Mesothelial cell of epicardium (in vitro differentiated cells): Measurements from ENCODE around the gene GAPVD1. TPM values are rescaled to one million over a fixed set of nuclear protein-coding genes. Genes with fewer than 3 reads are reported as not detected.

Experiments
- DNase-seq, 2 experiments: peaks; one replicate each; pipeline ENCODE4 v3.0.0; 2021; ENCODE audit warnings: low spot score in 2 of 2; ENCODE audit not compliant: unreplicated experiment in 2 of 2
- H3K27ac Mint-ChIP-seq: 2 replicates; pipeline ENCODE4 v1.8.0; 2021; ENCODE audit warnings: mixed read lengths
- H3K27me3 Mint-ChIP-seq: 2 replicates; pipeline ENCODE4 v1.8.0; 2021; ENCODE audit warnings: low read depth, mixed read lengths
- H3K36me3 Mint-ChIP-seq: 2 replicates; pipeline ENCODE4 v1.8.0; 2021; ENCODE audit warnings: mixed read lengths
- H3K4me1 Mint-ChIP-seq: 2 replicates; pipeline ENCODE4 v1.8.0; 2021; ENCODE audit warnings: mixed read lengths
- H3K4me3 Mint-ChIP-seq: 2 replicates; pipeline ENCODE4 v1.8.0; 2021; ENCODE audit warnings: mild to moderate bottlenecking, moderate library complexity, mixed read lengths
- H3K9me3 Mint-ChIP-seq: 2 replicates; pipeline ENCODE4 v1.8.0; 2021; ENCODE audit warnings: mixed read lengths
- CTCF ChIP-seq: fragments of 200-600 bp; sonication (generic); IDR thresholded peaks from one replicate; pipeline ENCODE4 v1.5.0; 2021; ENCODE audit warnings: antibody characterized with exemption; ENCODE audit not compliant: unreplicated experiment
- total RNA-seq: library from RNA; stranded (reverse); gene quantifications from 3 replicates; pipeline ENCODE4 v1.2.1, GENCODE V29; 2021

The GAPVD1 gene
- total RNA-seq, 1 donor from 2014 or later: 58.7 TPM

- H3K36me3 Mint-ChIP-seq: no peaks in the 10 kb centered on the region
- peak overlapping the region; percentile 61 for H3K27ac Mint-ChIP-seq
- no peaks in the 10 kb centered on the region for H3K9me3 Mint-ChIP-seq
- no peak overlapping the region for H3K4me3 Mint-ChIP-seq
- no peaks in the 10 kb centered on the region for H3K27me3 Mint-ChIP-seq
- no peak for DNase-seq
- H3K4me1 Mint-ChIP-seq: peaks cover 9% of the 10 kb centered on the region
- no peak for TF ChIP-seq CTCF
Observed at GRCh38 chr9:125400725-125401716, 139.4 kb downstream of the GAPVD1 start.

GRCh38 chr9:125404733-125405132 lies 143.1 kb downstream of the GAPVD1 start:
- H3K36me3 Mint-ChIP-seq: no peaks in the 10 kb centered on the region
- H3K4me3 Mint-ChIP-seq: no peak overlapping the region
- H3K9me3 Mint-ChIP-seq: no peaks in the 10 kb centered on the region
- no peak for DNase-seq
- no peak for TF ChIP-seq CTCF
- H3K4me1 Mint-ChIP-seq: peaks cover 22% of the 10 kb centered on the region
- H3K27ac Mint-ChIP-seq: no peak overlapping the region
- H3K27me3 Mint-ChIP-seq: no peaks in the 10 kb centered on the region

GRCh38 chr9:125405938-125406809 lies 144.5 kb downstream of the GAPVD1 start:
- no peak for TF ChIP-seq CTCF
- H3K9me3 Mint-ChIP-seq: no peaks in the 10 kb centered on the region
- no peaks in the 10 kb centered on the region for H3K27me3 Mint-ChIP-seq
- no peaks in the 10 kb centered on the region for H3K36me3 Mint-ChIP-seq
- no peak for DNase-seq
- H3K4me1 Mint-ChIP-seq: peaks cover 22% of the 10 kb centered on the region
- peak overlapping the region; percentile 70 for H3K27ac Mint-ChIP-seq
- H3K4me3 Mint-ChIP-seq: no peak overlapping the region

GRCh38 chr9:125406810-125407087 lies 145.1 kb downstream of the GAPVD1 start:
- Mint-ChIP-seq H3K36me3 (no peaks in the 10 kb centered on the region), H3K27ac (peak overlapping the region; percentile 48), H3K4me1 (peaks cover 23% of the 10 kb centered on the region), H3K9me3 (no peaks in the 10 kb centered on the region), H3K4me3 (peak overlapping the region; percentile 61), H3K27me3 (no peaks in the 10 kb centered on the region)
- no peak for TF ChIP-seq CTCF
- no peak for DNase-seq

GRCh38 chr9:125407432-125407973 lies 145.9 kb downstream of the GAPVD1 start:
- peaks cover 28% of the 10 kb centered on the region for H3K4me1 Mint-ChIP-seq
- H3K27me3 Mint-ChIP-seq: no peaks in the 10 kb centered on the region
- no peaks in the 10 kb centered on the region for H3K9me3 Mint-ChIP-seq
- peak overlapping the region; percentile 48 for H3K27ac Mint-ChIP-seq
- H3K4me3 Mint-ChIP-seq: peak overlapping the region; percentile 61
- DNase-seq: no peak
- H3K36me3 Mint-ChIP-seq: no peaks in the 10 kb centered on the region
- TF ChIP-seq CTCF: no peak
